Neutrophil (primary cell): ENCODE data around the gene TSEN54.

ENCODE experiments used
- H3K27ac ChIP-seq: fragments of 200-600 bp; sonication (generic); 2 replicates; pipeline ENCODE4 v1.5.1; 2016; ENCODE audit warnings: mild to moderate bottlenecking, moderate library complexity
- H3K27me3 ChIP-seq: fragments of 200-600 bp; sonication (generic); 2 replicates; pipeline ENCODE4 v1.6.0; 2016; ENCODE audit warnings: mild to moderate bottlenecking
- H3K36me3 ChIP-seq: fragments of 200-600 bp; sonication (generic); 2 replicates; pipeline ENCODE4 v1.5.1; 2017
- H3K4me1 ChIP-seq, 2 experiments: fragments of 200-600 bp in 1 of 2; sonication (generic) in 1 of 2; 1 replicate in 1 of 2; 2 replicates in 1 of 2; pipeline versions ENCODE4 v1.5.1 to v1.6.1; 2013 to 2016; ENCODE audit warnings: low read depth in 1 of 2, low read length in 1 of 2, mild to moderate bottlenecking in 1 of 2, moderate library complexity in 1 of 2; ENCODE audit not compliant: control insufficient read depth in 1 of 2, insufficient read depth in 1 of 2
- H3K4me3 ChIP-seq, 2 experiments: fragments of 200-600 bp in 1 of 2; sonication (generic) in 1 of 2; 1 replicate in 1 of 2; 2 replicates in 1 of 2; pipeline ENCODE4 v1.5.1; 2013 to 2016; ENCODE audit warnings: low read depth in 1 of 2, low read length in 1 of 2, mild to moderate bottlenecking in 1 of 2, moderate library complexity in 1 of 2
- H3K9me3 ChIP-seq: fragments of 200-600 bp; sonication (generic); 2 replicates; pipeline ENCODE4 v1.5.1; 2016
- CTCF ChIP-seq: fragments of 200-600 bp; sonication (generic); IDR thresholded peaks from 2 replicates; pipeline ENCODE4 v1.5.1; 2016; ENCODE audit warnings: antibody characterized with exemption

TSEN54 gene

GRCh38 chr17:75514299-75514918 is 1.9 kb upstream of the TSEN54 start:
- H3K27me3 ChIP-seq: peaks cover 65% of the 10 kb centered on the region
- H3K4me3 ChIP-seq: no peak overlapping the region
- no peak for TF ChIP-seq CTCF
- no peak overlapping the region for H3K27ac ChIP-seq
- H3K36me3 ChIP-seq: no peaks in the 10 kb centered on the region
- no peaks in the 10 kb centered on the region for H3K9me3 ChIP-seq
- peaks cover 20 to 27% of the 10 kb centered on the region in 2 experiments for H3K4me1 ChIP-seq

GRCh38 chr17:75514919-75515495 is 1.3 kb upstream of the TSEN54 start:
- Histone ChIP-seq H3K9me3 (no peaks in the 10 kb centered on the region), H3K36me3 (no peaks in the 10 kb centered on the region), H3K27ac (no peak overlapping the region), H3K4me1 (peaks cover 20 to 27% of the 10 kb centered on the region in 2 experiments), H3K4me3 (peak overlapping the region in 1 of 2 experiments; percentile 76), H3K27me3 (peaks cover 65% of the 10 kb centered on the region)
- no peak for TF ChIP-seq CTCF

GRCh38 chr17:75515496-75516254 is 653 bp upstream of the TSEN54 start, which contains the start of gene CASKIN2:
CASKIN2 (minus strand) TSS chr17:75515537; CDS start chr17:75513804, 1,733 bp downstream.
- H3K27ac ChIP-seq: peak within 1 kb of the TSS; percentile 32

GRCh38 chr17:75516619-75517296 is 430 bp downstream of the TSEN54 start:
- H3K27ac ChIP-seq: peak overlapping the region; percentile 5
- no peak for TF ChIP-seq CTCF
- no peaks in the 10 kb centered on the region for H3K9me3 ChIP-seq
- H3K4me1 ChIP-seq: peaks cover 20 to 27% of the 10 kb centered on the region in 2 experiments
- peak overlapping the region; percentile 78 to 88 for H3K4me3 ChIP-seq
- H3K36me3 ChIP-seq: no peaks in the 10 kb centered on the region
- peaks cover 63% of the 10 kb centered on the region for H3K27me3 ChIP-seq

More at GRCh38 chr17:75515496-75516254, 653 bp upstream of the TSEN54 start, which contains the start of gene CASKIN2:
- Histone ChIP-seq H3K4me1 (peaks cover 20 to 27% of the 10 kb centered on the region in 2 experiments), H3K36me3 (no peaks in the 10 kb centered on the region), H3K9me3 (no peaks in the 10 kb centered on the region), H3K27me3 (peaks cover 65% of the 10 kb centered on the region), H3K4me3 (peak within 1 kb of the TSS; percentile 76 to 78)
- TF ChIP-seq CTCF: peak; percentile 55

- peak overlapping the region; percentile 78 to 88 for H3K4me3 ChIP-seq
- peaks cover 20 to 27% of the 10 kb centered on the region in 2 experiments for H3K4me1 ChIP-seq
- H3K27ac ChIP-seq: no peak overlapping the region
- H3K36me3 ChIP-seq: no peaks in the 10 kb centered on the region
- H3K27me3 ChIP-seq: peaks cover 58% of the 10 kb centered on the region
- no peak for TF ChIP-seq CTCF
- no peaks in the 10 kb centered on the region for H3K9me3 ChIP-seq
These were observed 1.1 kb downstream of the TSEN54 start for GRCh38 chr17:75517297-75517865.
